ENCODE measurements around the gene SUN3.

SUN3 gene

GRCh38 chr7:48042636-48043035 lies 13.7 kb upstream of the SUN3 start:
- H3K27ac ChIP-seq: no peak overlapping the region
- H3K4me3 ChIP-seq: no peak overlapping the region
- TF ChIP-seq CTCF (IDR thresholded peaks at IDR 0.05): no peak
- DNase-seq (ENCODE audit: low spot score): no peak

- TF ChIP-seq CTCF (IDR thresholded peaks at IDR 0.05): no peak
- no peak overlapping the region for H3K4me3 ChIP-seq
- DNase-seq (ENCODE audit: low spot score): no peak
- H3K27ac ChIP-seq: no peak overlapping the region
These were observed 13.3 kb upstream of the SUN3 start for GRCh38 chr7:48042216-48042615.

GRCh38 chr7:48041653-48041970 lies 12.7 kb upstream of the SUN3 start:
- no peak for TF ChIP-seq CTCF (IDR thresholded peaks at IDR 0.05)
- Histone ChIP-seq H3K27ac (no peak overlapping the region), H3K4me3 (no peak overlapping the region)
- DNase-seq (ENCODE audit: low spot score): no peak

GRCh38 chr7:48040944-48041652 lies 12.2 kb upstream of the SUN3 start:
- no peak overlapping the region for H3K4me3 ChIP-seq
- H3K27ac ChIP-seq: no peak overlapping the region
- no peak for TF ChIP-seq CTCF (IDR thresholded peaks at IDR 0.05)
- no peak for DNase-seq (ENCODE audit: low spot score)

GRCh38 chr7:48038815-48039506 lies 10.1 kb upstream of the SUN3 start:
- DNase-seq (ENCODE audit: low spot score): no peak
- H3K4me3 ChIP-seq: no peak overlapping the region
- no peak overlapping the region for H3K27ac ChIP-seq
- TF ChIP-seq CTCF (IDR thresholded peaks at IDR 0.05): no peak

GRCh38 chr7:48035967-48036478 lies 7.1 kb upstream of the SUN3 start:
- Histone ChIP-seq H3K4me3 (peak overlapping the region; percentile 82), H3K27ac (no peak overlapping the region)
- no peak for DNase-seq (ENCODE audit: low spot score)
- no peak for TF ChIP-seq CTCF (IDR thresholded peaks at IDR 0.05)

Data from coronary artery (tissue), 2 donors.